ENCODE data around the gene CHADL.
A peak's percentile ranks its signal among the peaks of the same experiment; 100 is the strongest.

The CHADL gene

DNA sequence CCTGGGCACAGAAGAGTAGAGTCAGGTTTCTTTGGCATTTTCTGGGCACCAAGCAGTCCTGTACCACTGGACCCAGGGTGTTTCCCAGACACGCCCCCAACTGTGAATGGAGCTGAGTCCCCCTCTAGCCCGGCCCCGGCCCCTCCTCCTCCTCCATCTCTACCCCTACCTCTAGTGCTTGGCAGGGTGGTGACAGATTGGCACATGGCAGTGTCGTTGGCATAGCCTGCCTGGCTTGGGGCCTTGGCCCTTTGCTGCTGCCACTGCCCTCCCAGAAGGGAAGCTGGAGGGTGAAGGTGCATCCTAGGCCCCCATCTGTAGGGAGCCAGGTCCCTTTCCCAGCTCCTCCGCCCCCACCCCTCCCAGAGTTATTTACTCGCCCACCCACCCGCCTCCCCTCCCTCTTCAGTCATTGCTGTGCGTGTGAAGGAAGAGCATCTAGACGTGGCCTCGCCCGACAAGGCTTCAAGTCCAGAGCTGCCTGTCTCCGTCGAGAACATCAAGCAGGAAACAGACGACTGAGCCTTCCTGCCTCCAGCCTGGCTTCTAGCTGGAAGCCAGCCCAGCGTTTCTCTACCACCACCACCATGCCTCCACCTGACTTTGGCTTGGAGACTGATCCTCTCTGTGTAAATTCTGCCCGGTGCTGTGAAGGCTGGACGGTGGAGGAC lies 10.9 kb downstream of the CHADL start:
- DNase-seq = peak; percentile 25

- DNase-seq = no peak
These were observed 11.5 kb downstream of the CHADL start for GRCh38 chr22:41229215-41229614.

DNA sequence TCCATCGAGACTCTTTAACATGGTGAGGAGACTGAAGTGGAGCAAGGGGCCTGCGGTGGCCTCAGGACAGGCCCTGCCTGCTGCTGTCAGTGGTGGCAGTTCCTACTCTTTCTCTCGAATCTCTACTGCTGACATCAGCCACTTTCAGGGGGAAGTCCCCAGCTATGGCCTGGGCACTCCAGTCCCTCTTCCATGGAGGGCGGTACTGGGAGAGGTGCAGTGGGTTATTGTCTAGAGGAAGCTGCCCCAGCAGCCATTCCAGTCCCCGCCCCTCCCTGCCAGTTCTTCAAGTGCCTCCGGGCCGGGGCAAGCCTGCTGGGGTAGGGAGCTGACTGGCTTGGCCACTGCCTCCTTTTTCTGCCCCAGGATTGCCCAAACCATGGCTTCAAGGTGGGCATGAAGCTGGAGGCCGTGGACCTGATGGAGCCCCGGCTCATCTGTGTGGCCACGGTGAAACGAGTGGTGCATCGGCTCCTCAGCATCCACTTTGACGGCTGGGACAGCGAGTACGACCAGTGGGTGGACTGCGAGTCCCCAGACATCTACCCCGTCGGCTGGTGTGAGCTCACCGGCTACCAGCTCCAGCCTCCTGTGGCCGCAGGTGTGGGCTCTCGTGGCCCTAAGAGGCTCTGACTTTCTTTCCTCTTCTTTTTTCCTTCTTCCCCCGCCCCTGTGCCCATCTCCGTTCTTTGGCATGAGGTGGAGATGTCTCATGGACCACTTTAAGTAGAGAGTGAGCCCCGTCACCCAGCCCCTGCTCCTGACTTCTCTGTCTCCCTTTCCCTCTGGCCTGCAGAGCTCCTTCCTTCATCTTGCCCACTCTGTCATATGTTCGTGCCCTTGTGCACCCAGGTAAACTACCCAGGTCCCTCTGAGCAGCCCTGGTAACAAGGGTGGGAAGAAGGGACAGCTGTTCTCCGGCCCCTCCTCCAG lies 13.7 kb downstream of the CHADL start:
- no peak for DNase-seq

GRCh38 chr22:41223535-41223934 lies 17.2 kb downstream of the CHADL start:
- DNase-seq = no peak

DNA sequence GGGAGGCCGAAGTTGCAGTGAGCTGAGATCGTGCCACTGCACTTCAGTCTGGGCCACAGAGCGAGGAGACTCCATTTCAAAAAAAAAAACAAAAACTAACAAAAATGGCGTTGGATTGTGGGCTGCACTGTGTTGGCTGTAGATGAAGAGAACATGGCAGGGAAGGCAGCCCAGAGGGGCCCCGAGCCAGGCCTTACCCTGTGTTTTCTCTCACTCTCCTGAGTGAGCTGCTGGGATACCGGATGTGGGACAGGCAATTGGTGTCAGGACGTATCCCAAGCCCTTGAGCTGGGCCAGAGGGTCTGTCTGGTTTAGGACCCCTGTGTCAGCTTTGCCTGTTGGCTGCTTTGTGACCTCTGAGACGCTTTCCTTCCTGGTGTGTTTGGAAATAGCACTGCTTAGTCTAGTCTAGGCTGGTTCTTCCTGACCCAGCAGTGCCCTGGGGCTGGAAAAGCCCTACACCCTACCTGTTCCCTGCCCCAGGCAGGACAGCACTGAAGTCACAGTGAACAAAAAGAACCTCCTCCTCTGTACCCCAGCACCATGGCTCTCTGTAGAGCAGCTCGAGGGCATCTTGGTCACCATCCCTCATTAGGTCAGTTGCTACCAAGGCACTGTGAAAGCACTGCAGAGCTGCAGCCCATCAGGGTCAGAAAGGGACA lies 17.8 kb downstream of the CHADL start:
- no peak for DNase-seq

DNA sequence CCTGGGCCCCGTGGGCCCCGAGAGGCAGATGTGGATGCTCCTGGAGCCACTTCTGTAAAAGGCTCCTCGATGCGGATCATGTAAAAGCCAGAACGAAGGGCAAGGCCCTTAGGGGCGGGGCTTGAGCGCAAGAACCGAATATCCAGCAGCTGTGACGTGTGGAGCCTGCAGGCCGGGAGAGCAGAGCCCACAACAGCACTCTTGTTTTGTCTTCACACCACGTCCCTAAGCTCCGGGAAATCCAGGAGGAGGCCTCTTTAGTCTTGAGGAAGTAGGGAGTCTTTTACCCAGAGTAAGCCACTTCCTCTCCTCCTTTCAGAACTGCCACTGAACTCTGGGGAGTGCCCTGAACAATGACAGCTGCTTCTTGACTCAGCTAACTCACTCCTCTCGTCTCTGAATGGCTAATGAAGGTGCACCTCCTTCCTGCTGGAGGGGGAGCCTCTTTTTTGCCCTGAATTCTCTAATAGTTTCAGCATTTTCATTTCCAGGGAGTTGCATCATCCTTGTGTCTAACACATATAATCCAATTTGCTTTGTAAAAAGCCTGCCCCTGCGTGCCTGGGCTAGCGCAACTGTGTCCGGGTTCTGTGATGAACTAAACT lies 23.1 kb downstream of the CHADL start:
- DNase-seq = peak; percentile 78

- no peak for DNase-seq
These were observed 23.7 kb downstream of the CHADL start for GRCh38 chr22:41216984-41217383.

DNA sequence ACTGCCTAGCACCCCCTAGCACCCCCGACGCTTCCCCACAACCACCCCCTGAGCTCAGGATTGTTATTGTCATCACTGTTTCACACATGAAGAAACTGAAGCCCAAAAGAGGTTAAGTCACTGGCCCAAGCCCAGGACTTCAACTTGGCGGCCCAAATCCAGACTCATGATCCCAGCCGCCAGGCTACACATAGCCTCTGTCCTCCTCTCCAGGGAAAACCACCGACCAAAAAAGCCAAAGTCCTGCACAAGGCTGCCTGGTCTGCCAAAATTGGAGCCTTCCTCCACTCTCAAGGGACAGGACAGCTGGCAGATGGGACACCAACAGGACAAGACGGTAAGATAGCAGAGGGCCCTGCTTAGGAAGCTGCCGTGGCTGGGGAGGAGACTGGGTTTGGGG lies 24.8 kb downstream of the CHADL start:
- no peak for DNase-seq

GRCh38 chr22:41215409-41215808 lies 25.3 kb downstream of the CHADL start:
- no peak for DNase-seq

DNA sequence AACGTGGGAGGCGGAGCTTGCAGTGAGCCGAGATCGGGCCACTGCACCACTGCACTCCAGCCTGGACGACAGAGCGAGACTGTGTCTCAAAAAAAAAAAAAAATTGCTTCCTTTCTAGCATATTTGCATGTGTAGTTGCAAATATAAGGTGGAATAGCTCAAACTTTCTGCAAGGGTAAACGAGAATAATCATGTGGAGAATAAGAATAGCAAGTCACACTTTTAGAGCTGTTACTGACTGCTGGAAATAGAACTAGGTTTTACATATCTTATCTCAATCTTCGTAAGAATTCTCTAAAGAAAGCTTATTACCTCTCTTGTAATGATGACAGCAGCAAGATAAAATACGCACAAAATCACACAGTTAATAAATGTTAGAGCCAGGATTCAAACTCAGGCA lies 34.0 kb downstream of the CHADL start:
- no peak for DNase-seq

- DNase-seq = peak; percentile 86
These were observed 35.5 kb downstream of the CHADL start, which contains the start of gene L3MBTL2 for GRCh38 chr22:41204992-41205900. Gene L3MBTL2, plus strand, starts transcription at chr22:41205312. Its CDS starts 51 bp downstream, at chr22:41205363.

DNA sequence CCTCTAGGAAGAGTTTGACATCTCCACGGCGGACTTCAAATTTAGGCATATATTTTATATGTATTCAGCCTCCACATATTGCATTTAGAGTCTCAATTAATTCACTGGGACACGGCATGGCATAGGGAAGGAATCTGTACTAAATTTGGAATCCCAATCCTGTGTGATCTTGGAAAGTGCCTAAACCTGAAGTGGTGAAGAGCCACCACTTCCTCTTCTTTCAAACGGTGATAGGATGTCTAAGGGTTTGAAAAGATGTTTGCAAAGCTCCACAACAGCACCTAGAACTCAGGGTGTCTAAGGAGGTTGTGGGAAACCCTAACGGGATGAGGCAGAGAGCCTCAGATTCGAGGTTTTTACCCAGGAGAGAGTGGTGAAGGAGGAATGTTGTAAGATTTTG lies 36.7 kb downstream of the CHADL start:
- no peak for DNase-seq

DNA sequence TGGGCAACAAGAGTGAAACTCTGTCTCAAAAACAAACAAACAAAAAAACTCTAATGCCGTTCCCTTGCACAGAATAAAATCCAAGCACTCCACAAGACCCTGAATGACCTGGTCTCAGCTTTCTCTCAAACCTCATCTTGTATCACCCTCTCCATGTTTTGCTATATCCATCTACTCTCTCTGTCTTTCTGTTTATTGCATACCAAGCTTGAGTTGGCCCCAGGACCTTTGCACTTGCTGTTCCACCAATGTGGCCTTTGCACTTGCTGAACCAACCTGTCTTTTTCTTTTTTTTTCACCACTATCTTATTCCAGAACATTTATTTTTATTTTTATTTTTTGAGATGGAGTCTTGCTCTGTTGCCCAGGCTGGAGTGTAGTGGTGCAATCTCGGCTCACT lies 37.6 kb downstream of the CHADL start:
- no peak for DNase-seq

- DNase-seq = no peak
These were observed 39.6 kb downstream of the CHADL start for GRCh38 chr22:41201141-41201540.

- DNase-seq = no peak
These were observed 42.6 kb downstream of the CHADL start for GRCh38 chr22:41198027-41198580.

GRCh38 chr22:41197038-41197972 lies 43.4 kb downstream of the CHADL start:
- DNase-seq = peak; percentile 61

GRCh38 chr22:41193829-41194228 lies 46.9 kb downstream of the CHADL start:
- DNase-seq = no peak

DNA sequence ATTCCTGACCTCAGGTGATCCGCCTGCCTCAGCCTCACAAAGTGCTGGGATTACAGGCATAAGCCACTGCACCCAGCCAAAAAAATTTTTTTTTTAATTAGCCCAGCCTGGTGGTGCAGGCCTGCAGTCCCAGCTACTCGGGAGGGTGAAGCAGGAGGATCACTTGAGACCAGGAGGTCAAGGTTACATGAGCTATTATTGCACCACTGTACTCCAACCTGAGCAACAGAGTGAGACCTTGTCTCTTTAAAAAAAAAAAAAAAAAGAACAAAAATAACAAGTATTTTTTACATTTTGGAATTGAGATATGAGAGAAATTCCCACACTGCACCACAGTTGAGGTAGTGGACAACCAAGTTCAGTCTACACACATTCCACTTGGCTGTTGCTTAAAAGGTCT lies 49.3 kb downstream of the CHADL start:
- no peak for DNase-seq

- DNase-seq = no peak
These were observed 56.1 kb downstream of the CHADL start for GRCh38 chr22:41184679-41185078.
